Breast epithelium (tissue), 4 donors: ENCODE measurements around the gene ACACA. TPM values are rescaled to one million over a fixed set of nuclear protein-coding genes. Genes with fewer than 3 reads are reported as not detected.
A peak's percentile ranks its signal among the peaks of the same experiment; 100 is the strongest.

Experiments used
- DNase-seq, 2 donors: peaks; one replicate each; pipeline ENCODE4 v3.0.0-alpha.2; 2019; ENCODE audit warnings: low spot score in 2 of 2
- H3K27ac ChIP-seq, 2 donors: fragments of 200-600 bp; sonication (generic) in 1 of 2; one replicate each; pipeline ENCODE4 v1.5.1; 2016 to 2019; ENCODE audit warnings: mild to moderate bottlenecking in 1 of 2
- H3K27me3 ChIP-seq, 2 donors: fragments of 200-600 bp; sonication (generic) in 1 of 2; one replicate each; pipeline versions ENCODE4 v1.5.1 to v1.6.0; 2017 to 2019; ENCODE audit warnings: control low read depth in 1 of 2, mild to moderate bottlenecking in 1 of 2
- H3K36me3 ChIP-seq: fragments of 200-600 bp; one replicate; pipeline ENCODE4 v1.5.1; 2019
- H3K4me1 ChIP-seq, 2 donors: fragments of 200-600 bp; sonication (generic); one replicate each; pipeline ENCODE4 v1.5.1; 2016 to 2019; ENCODE audit warnings: control low read depth in 1 of 2
- H3K4me3 ChIP-seq, 3 donors: fragments of 200-600 bp; sonication (generic); 1 replicate in 2 of 3; 2 replicates in 1 of 3; pipeline ENCODE4 v1.5.1; 2016 to 2019; ENCODE audit warnings: mild to moderate bottlenecking in 3 of 3, moderate library complexity in 2 of 3
- H3K9me3 ChIP-seq, 2 donors: fragments of 200-600 bp; sonication (generic) in 1 of 2; one replicate each; pipeline ENCODE4 v1.5.1; 2016 to 2019; ENCODE audit warnings: control low read depth in 1 of 2
- CTCF ChIP-seq, 3 donors: fragments of 450-650 bp; IDR thresholded peaks; one replicate each; pipeline ENCODE4 v1.5.1; 2016 to 2017; ENCODE audit warnings: antibody characterized with exemption in 3 of 3, mild to moderate bottlenecking in 3 of 3, moderate library complexity in 3 of 3
- POLR2A ChIP-seq: fragments of 450-650 bp; IDR thresholded peaks from one replicate; pipeline ENCODE4 v1.6.1; 2016; ENCODE audit warnings: antibody characterized with exemption, mild to moderate bottlenecking, moderate library complexity
- POLR2AphosphoS5 ChIP-seq, 3 donors: sonication (generic); formaldehyde crosslinking; IDR thresholded peaks; one replicate each; pipeline ENCODE4 v1.6.1; 2017; ENCODE audit warnings: antibody characterized with exemption in 3 of 3
- intact Hi-C: fragments of 100-400 bp; cut with DNase I; formaldehyde crosslinking; loops from one replicate; pipeline ENCODE4 v1.15.1; 2023; ENCODE audit warnings: low total_unique reads
- total RNA-seq, 3 donors: library from RNA; depleted of rRNA; stranded (reverse); fragments of >200 nt; gene quantifications; one replicate each; pipeline ENCODE4 v1.1.0, GENCODE V29; 2016

The ACACA gene
- total RNA-seq, 3 donors from 2014 or later: 32.8 to 46.5 (median 36.1) TPM

- no peak overlapping the region for H3K27ac ChIP-seq
- no peak for DNase-seq
- TF ChIP-seq POLR2A (no peak), CTCF (IDR thresholded peaks at IDR 0.05) (no peak), POLR2AphosphoS5 (IDR thresholded peaks at IDR 0.05) (no peak)
- H3K9me3 ChIP-seq: no peaks in the 10 kb centered on the region
- H3K4me1 ChIP-seq: no peaks in the 10 kb centered on the region
- no peaks in the 10 kb centered on the region for H3K27me3 ChIP-seq
- intact Hi-C loops: no loop called here
- H3K4me3 ChIP-seq: no peak overlapping the region
- H3K36me3 ChIP-seq: no peaks in the 10 kb centered on the region
These were observed 355.3 kb downstream of the ACACA start for GRCh38 chr17:37051381-37051780.

GRCh38 chr17:37050920-37051319 lies 355.7 kb downstream of the ACACA start:
- Histone ChIP-seq H3K27me3 (no peaks in the 10 kb centered on the region), H3K9me3 (no peaks in the 10 kb centered on the region), H3K36me3 (no peaks in the 10 kb centered on the region), H3K27ac (no peak overlapping the region), H3K4me3 (no peak overlapping the region), H3K4me1 (no peaks in the 10 kb centered on the region)
- intact Hi-C loops: no loop called here
- no peak for TF ChIP-seq CTCF (IDR thresholded peaks at IDR 0.05)
- no peak for TF ChIP-seq POLR2AphosphoS5 (IDR thresholded peaks at IDR 0.05)
- no peak for TF ChIP-seq POLR2A
- no peak for DNase-seq

- TF ChIP-seq POLR2A: no peak
- TF ChIP-seq POLR2AphosphoS5 (IDR thresholded peaks at IDR 0.05): no peak
- TF ChIP-seq CTCF (IDR thresholded peaks at IDR 0.05): no peak
- H3K27ac ChIP-seq: no peak overlapping the region
- no peaks in the 10 kb centered on the region for H3K27me3 ChIP-seq
- intact Hi-C loops: loop anchor here (10.0 kb wide), 1 partner anchor 424 kb away; no protein-coding TSS in a partner anchor
- no peak for DNase-seq
- H3K4me3 ChIP-seq: no peak overlapping the region
- no peaks in the 10 kb centered on the region for H3K4me1 ChIP-seq
- H3K36me3 ChIP-seq: no peaks in the 10 kb centered on the region
- H3K9me3 ChIP-seq: no peaks in the 10 kb centered on the region
These were observed 357.8 kb downstream of the ACACA start for GRCh38 chr17:37048811-37049210.

GRCh38 chr17:37047631-37048104 lies 359.0 kb downstream of the ACACA start:
- Histone ChIP-seq H3K27ac (no peak overlapping the region), H3K27me3 (no peaks in the 10 kb centered on the region), H3K36me3 (no peaks in the 10 kb centered on the region), H3K4me1 (no peaks in the 10 kb centered on the region), H3K9me3 (no peaks in the 10 kb centered on the region), H3K4me3 (no peak overlapping the region)
- intact Hi-C loops: loop anchor here (10.0 kb wide), 1 partner anchor 423 kb away; no protein-coding TSS in a partner anchor
- no peak for TF ChIP-seq POLR2A
- TF ChIP-seq CTCF (IDR thresholded peaks at IDR 0.05): peak; percentile 55 to 82 (median 77)
- TF ChIP-seq POLR2AphosphoS5 (IDR thresholded peaks at IDR 0.05): no peak
- DNase-seq: peak; percentile 54 to 81

GRCh38 chr17:37045351-37045922 lies 361.2 kb downstream of the ACACA start:
- no peak for DNase-seq
- no peaks in the 10 kb centered on the region for H3K4me1 ChIP-seq

More at GRCh38 chr17:37045351-37045922, 361.2 kb downstream of the ACACA start:
- no peaks in the 10 kb centered on the region for H3K27me3 ChIP-seq
- no peak overlapping the region for H3K4me3 ChIP-seq
- intact Hi-C loops: loop anchor here (10.0 kb wide), 1 partner anchor 421 kb away; no protein-coding TSS in a partner anchor
- H3K9me3 ChIP-seq: no peaks in the 10 kb centered on the region
- H3K27ac ChIP-seq: no peak overlapping the region
- TF ChIP-seq POLR2A (no peak), CTCF (IDR thresholded peaks at IDR 0.05) (no peak), POLR2AphosphoS5 (IDR thresholded peaks at IDR 0.05) (no peak)
- no peaks in the 10 kb centered on the region for H3K36me3 ChIP-seq
